Sigmoid colon (tissue), 7 donors: ENCODE data around the gene HSD17B12. TPM values are rescaled to one million over a fixed set of nuclear protein-coding genes. Genes with fewer than 3 reads are reported as not detected.
"Not testable (repeated sequence)": the region's sequence is repeated elsewhere in the genome, so short reads cannot be mapped to it uniquely, and the experiment has no call there.

Experiments used
- DNase-seq: peaks from one replicate; pipeline ENCODE4 v3.0.0-alpha.2; 2019
- H3K27ac ChIP-seq, 4 donors: fragments of 200-600 bp; sonication (generic); one replicate each; pipeline ENCODE4 v1.5.1; 2016 to 2019; ENCODE audit warnings: mild to moderate bottlenecking in 1 of 4
- H3K27me3 ChIP-seq, 3 donors: fragments of 200-600 bp; sonication (generic); one replicate each; pipeline ENCODE4 v1.5.1; 2019; ENCODE audit warnings: mild to moderate bottlenecking in 1 of 3
- H3K36me3 ChIP-seq, 4 donors: fragments of 200-600 bp; sonication (generic); one replicate each; pipeline ENCODE4 v1.5.1; 2016 to 2019
- H3K4me1 ChIP-seq, 4 donors: fragments of 200-600 bp; sonication (generic); one replicate each; pipeline ENCODE4 v1.5.1; 2017 to 2019
- H3K4me3 ChIP-seq, 4 donors: fragments of 200-600 bp; sonication (generic); one replicate each; pipeline ENCODE4 v1.5.1; 2017 to 2019; ENCODE audit warnings: mild to moderate bottlenecking in 2 of 4, moderate library complexity in 1 of 4
- H3K9me3 ChIP-seq, 4 donors: fragments of 200-600 bp in 3 of 4; sonication (generic) in 3 of 4; one replicate each; pipeline versions ENCODE4 v1.5.1 to v1.6.1; 2013 to 2019
- EP300 ChIP-seq, 4 donors: sonication (generic); formaldehyde crosslinking; IDR thresholded peaks; one replicate each; pipeline ENCODE4 v1.6.1; 2017; ENCODE audit warnings: antibody characterized with exemption in 4 of 4
- POLR2A ChIP-seq, 2 donors: fragments of 450-650 bp; IDR thresholded peaks; one replicate each; pipeline ENCODE4 v1.6.1; 2016; ENCODE audit warnings: antibody characterized with exemption in 2 of 2, mild to moderate bottlenecking in 2 of 2, moderate library complexity in 2 of 2
- POLR2AphosphoS5 ChIP-seq, 4 donors: sonication (generic); formaldehyde crosslinking; IDR thresholded peaks; one replicate each; pipeline ENCODE4 v1.6.1; 2017; ENCODE audit warnings: antibody characterized with exemption in 4 of 4
- WGBS, 2 donors: extraction: QIAGEN DNeasy Blood & Tissue Kit; methylation state at CpG; one replicate each; pipeline ENCODE4 v1.1.7; 2013; 5-methylcytosine and 5-hydroxymethylcytosine counted together
- intact Hi-C: fragments of 100-400 bp; cut with DNase I; formaldehyde crosslinking; loops from one replicate; pipeline ENCODE4 v1.15.1; 2023
- polyA plus RNA-seq, 3 donors: library from polyadenylated mRNA; stranded (reverse); fragments of 200-250 nt; gene quantifications; one replicate each; pipeline ENCODE4 v1.2.3, GENCODE V29; 2013
- total RNA-seq, 4 donors: library from RNA; depleted of rRNA; stranded (reverse); fragments of >200 nt; gene quantifications; one replicate each; pipeline ENCODE4 v1.1.0, GENCODE V29; 2016
- TF ChIP-seq, protein P1 (sequence below), 4 experiments: fragments of 450-650 bp in 3 of 4; fragments of 200-600 bp in 1 of 4; IDR thresholded peaks; one replicate each; pipeline ENCODE4 v1.5.1; 2016 to 2019; ENCODE audit warnings: antibody characterized with exemption in 4 of 4, mild to moderate bottlenecking in 3 of 4, moderate library complexity in 2 of 4
- donor health status: healthy with polysubstance abuse.
- donor health status: Bipolar disorder and iron deficiency.
- donor health status: healthy.

Gene HSD17B12
- total and polyA plus RNA-seq, 7 donors, result 21.6 to 53.4 (median 34.9) TPM

DNA sequence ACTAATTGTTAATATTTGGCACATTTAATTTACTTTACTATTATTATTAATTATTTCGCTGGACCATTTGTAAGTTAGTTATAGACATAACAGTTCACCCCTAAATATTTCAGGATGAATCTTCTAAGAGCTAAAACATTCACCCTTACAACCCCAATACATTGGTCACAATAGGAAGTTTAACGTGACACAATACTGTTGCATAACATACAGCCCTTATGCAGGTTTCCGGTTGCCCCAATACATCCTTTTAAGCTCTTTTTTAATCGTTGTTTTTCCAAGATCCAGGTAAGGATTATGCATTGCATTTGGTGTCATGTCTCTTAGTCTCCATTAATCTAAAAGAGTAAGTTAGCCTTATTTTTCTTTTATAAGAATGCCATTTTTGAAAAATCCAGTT lies 71.2 kb downstream of the HSD17B12 start:
- TF ChIP-seq POLR2AphosphoS5 (IDR thresholded peaks at IDR 0.05), result no peak
- no peak for TF ChIP-seq POLR2A (IDR thresholded peaks at IDR 0.05)
- no peak for TF ChIP-seq EP300 (IDR thresholded peaks at IDR 0.05)
- TF ChIP-seq, protein P1, sequence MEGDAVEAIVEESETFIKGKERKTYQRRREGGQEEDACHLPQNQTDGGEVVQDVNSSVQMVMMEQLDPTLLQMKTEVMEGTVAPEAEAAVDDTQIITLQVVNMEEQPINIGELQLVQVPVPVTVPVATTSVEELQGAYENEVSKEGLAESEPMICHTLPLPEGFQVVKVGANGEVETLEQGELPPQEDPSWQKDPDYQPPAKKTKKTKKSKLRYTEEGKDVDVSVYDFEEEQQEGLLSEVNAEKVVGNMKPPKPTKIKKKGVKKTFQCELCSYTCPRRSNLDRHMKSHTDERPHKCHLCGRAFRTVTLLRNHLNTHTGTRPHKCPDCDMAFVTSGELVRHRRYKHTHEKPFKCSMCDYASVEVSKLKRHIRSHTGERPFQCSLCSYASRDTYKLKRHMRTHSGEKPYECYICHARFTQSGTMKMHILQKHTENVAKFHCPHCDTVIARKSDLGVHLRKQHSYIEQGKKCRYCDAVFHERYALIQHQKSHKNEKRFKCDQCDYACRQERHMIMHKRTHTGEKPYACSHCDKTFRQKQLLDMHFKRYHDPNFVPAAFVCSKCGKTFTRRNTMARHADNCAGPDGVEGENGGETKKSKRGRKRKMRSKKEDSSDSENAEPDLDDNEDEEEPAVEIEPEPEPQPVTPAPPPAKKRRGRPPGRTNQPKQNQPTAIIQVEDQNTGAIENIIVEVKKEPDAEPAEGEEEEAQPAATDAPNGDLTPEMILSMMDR (IDR thresholded peaks at IDR 0.05), result no peak
- no peaks in the 10 kb centered on the region for H3K4me1 ChIP-seq
- H3K9me3 ChIP-seq, result no peaks in the 10 kb centered on the region
- H3K27me3 ChIP-seq, result no peaks in the 10 kb centered on the region
- WGBS, 2 donors, result 90 to 94% methylated on average over 4 of the region's 4 CpGs
- H3K4me3 ChIP-seq, result no peak overlapping the region
- intact Hi-C loops, result no loop called here
- peaks cover 0 to 9% (median 2%) of the 10 kb centered on the region in 4 donors for H3K36me3 ChIP-seq
- H3K27ac ChIP-seq, result no peak overlapping the region
- no peak for DNase-seq

DNA sequence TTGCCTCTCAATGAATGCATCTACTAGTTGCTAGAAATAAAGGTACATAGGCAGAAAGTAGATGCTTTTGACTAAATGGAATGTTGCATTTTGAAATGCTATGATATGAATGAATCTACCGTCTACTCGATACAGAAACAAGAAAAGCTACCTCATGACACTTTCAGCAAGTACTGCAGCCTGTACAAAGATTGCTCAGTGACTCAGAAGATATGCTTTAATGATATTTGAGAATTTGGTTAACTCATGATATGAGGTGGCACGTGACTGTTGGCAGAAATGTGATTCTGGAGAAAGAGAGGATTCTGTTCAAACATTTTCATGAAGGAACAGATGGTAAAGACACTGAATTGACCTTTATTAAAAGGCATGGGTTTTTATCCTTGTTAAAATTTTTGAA lies 76.0 kb downstream of the HSD17B12 start:
- H3K4me1 ChIP-seq, result no peaks in the 10 kb centered on the region
- intact Hi-C loops, result no loop called here
- peaks cover 0 to 9% (median 2%) of the 10 kb centered on the region in 4 donors for H3K36me3 ChIP-seq
- no peak for TF ChIP-seq POLR2A (IDR thresholded peaks at IDR 0.05)
- H3K27ac ChIP-seq, result no peak overlapping the region
- H3K9me3 ChIP-seq, result no peaks in the 10 kb centered on the region
- H3K4me3 ChIP-seq, result no peak overlapping the region
- no peak for DNase-seq
- no peaks in the 10 kb centered on the region for H3K27me3 ChIP-seq
- 92 to 95% methylated on average over 3 of the region's 3 CpGs for WGBS, 2 donors

DNA sequence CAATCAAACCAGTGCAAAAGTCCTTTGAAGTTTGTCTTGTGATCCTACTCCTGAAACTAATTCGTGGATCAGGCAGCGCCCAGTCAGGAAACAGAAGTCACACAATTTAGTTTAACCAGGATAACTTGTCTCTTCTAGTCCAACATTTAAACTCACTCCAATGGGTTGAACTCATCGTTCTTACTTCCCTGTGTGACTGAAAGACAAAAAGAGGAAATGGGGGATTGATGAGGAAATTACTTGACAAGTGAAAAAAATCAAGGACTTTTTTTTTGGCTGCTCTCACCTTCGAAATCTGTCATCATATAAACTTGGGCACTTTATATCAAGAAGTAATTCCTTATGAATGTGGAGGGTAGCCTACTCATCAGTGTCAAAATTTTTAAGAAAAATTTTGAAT lies 78.4 kb downstream of the HSD17B12 start:
- Histone ChIP-seq H3K4me1 (no peaks in the 10 kb centered on the region), H3K27ac (no peak overlapping the region), H3K9me3 (no peaks in the 10 kb centered on the region), H3K4me3 (no peak overlapping the region), H3K36me3 (peaks cover 0 to 8% (median 2%) of the 10 kb centered on the region in 4 donors), H3K27me3 (no peaks in the 10 kb centered on the region)
- DNase-seq, result no peak
- TF ChIP-seq, protein P1 (IDR thresholded peaks at IDR 0.05), result no peak
- TF ChIP-seq POLR2A (IDR thresholded peaks at IDR 0.05) (no peak), EP300 (IDR thresholded peaks at IDR 0.05) (no peak), POLR2AphosphoS5 (IDR thresholded peaks at IDR 0.05) (no peak)
- intact Hi-C loops, result no loop called here
- 56 to 70% methylated on average over 4 of the region's 4 CpGs for WGBS, 2 donors

DNA sequence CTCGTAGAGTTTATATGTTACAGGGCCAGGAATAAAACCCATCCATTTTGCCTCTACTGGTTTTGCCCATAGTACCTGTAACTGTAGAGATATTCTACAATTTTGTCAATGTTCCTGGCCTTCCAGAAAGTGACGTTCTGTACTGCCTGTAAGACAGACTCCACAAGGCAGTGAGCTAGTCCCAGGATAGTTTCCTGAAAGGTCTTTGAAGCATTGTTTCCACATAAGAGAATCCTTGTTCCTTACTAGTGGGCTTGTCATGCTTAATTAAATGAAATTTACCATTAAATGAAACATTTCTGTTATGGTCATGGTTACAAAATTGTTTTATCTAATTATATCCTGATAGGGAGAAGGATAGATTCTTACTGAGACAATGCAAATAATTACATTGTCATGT lies 80.4 kb downstream of the HSD17B12 start:
- 94% methylated on average over 2 of the region's 2 CpGs for WGBS, 2 donors
- TF ChIP-seq, protein P1 (IDR thresholded peaks at IDR 0.05), result no peak
- TF ChIP-seq POLR2AphosphoS5 (IDR thresholded peaks at IDR 0.05), result no peak
- TF ChIP-seq EP300 (IDR thresholded peaks at IDR 0.05), result no peak
- TF ChIP-seq POLR2A (IDR thresholded peaks at IDR 0.05), result no peak
- intact Hi-C loops, result no loop called here

DNA sequence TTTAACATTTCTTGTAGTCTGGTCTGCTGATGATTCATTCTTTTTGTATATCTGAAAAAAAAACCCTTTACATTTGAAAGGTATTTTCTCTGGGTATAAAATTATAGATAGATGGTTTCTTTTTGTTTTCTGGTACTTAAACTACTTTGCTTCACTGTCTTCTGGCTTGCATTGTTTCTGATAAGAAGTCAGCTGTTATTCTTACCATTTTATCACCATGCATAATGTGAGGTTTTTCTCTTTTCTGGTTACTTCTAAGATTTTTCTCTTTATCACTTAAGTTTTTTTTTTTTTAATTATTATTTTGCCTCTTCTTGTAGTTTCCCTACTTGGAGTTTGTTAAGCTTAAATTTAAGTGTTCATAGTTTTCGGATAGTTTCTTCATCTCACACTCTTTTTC lies 84.7 kb downstream of the HSD17B12 start:
- H3K4me1 ChIP-seq, result no peaks in the 10 kb centered on the region
- H3K4me3 ChIP-seq, result no peak overlapping the region
- DNase-seq, result no peak
- H3K27me3 ChIP-seq, result no peaks in the 10 kb centered on the region
- WGBS, 2 donors, result 96% methylated on average over 1 of the region's 1 CpG
- H3K36me3 ChIP-seq, result no peaks in the 10 kb centered on the region
- TF ChIP-seq EP300 (IDR thresholded peaks at IDR 0.05) (no peak), POLR2A (IDR thresholded peaks at IDR 0.05) (no peak), POLR2AphosphoS5 (IDR thresholded peaks at IDR 0.05) (no peak)
- TF ChIP-seq, protein P1 (IDR thresholded peaks at IDR 0.05), result no peak
- intact Hi-C loops, result no loop called here
- peaks cover 0 to 4% (median under 1%) of the 10 kb centered on the region in 4 donors for H3K9me3 ChIP-seq
- no peak overlapping the region for H3K27ac ChIP-seq

More for the DNA sequence above, 80.4 kb downstream of the HSD17B12 start:
- Histone ChIP-seq H3K36me3 (no peaks in the 10 kb centered on the region), H3K9me3 (peaks cover 0 to 2% (median 0%) of the 10 kb centered on the region in 4 donors), H3K4me3 (no peak overlapping the region), H3K27ac (no peak overlapping the region), H3K27me3 (no peaks in the 10 kb centered on the region), H3K4me1 (no peaks in the 10 kb centered on the region)
- DNase-seq, result no peak

DNA sequence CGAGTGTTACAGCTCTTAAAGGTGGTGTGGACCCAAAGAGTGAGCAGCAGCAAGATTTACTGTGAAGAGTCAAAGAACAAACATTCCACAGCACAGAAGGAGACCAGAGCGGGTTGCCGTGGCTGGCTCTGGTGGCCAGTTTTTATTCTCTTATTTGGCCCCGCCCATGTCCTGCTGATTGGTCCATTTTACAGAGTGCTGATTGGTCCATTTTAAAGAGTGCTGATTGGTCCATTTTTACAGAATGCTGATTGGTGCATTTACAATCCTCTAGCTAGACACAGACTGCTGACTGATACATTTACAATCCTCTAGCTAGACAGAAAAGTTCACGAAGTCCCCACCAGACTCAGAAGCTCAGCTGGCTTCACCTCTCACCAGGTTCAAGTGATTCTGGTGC lies 88.1 kb downstream of the HSD17B12 start:
- H3K27me3 ChIP-seq, intact Hi-C loops, H3K36me3 ChIP-seq, H3K9me3 ChIP-seq, H3K4me3 ChIP-seq, H3K27ac ChIP-seq, H3K4me1 ChIP-seq, DNase-seq: not testable (repeated sequence)
- 87 to 97% methylated on average over 5 of the region's 5 CpGs for WGBS, 2 donors
